ENCODE measurements around the gene FBXW7. TPM values are rescaled to one million over a fixed set of nuclear protein-coding genes. Genes with fewer than 3 reads are reported as not detected.

FBXW7 gene
- total and polyA plus RNA-seq, 4 donors = 6.5 to 62.7 (median 32.5) TPM

DNA sequence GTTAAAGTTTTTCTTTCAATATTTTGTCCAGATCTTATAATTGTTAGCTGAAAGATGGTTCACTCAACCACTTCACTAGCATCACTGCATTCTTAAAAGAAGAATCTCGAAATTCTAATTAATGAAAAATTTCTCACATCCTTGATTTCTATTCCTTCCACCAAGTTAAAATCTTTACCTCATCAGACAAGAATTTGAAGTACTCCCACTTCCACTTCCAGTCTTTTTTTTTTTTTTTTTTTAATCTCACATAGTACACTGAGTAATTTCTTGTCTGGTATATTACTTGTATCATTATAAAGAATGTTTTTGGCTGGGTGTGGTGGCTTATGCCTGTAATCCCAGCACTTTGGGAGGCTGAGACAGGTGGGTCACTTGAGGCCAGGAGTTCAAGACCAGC is 73.2 kb downstream of the FBXW7 start:
- Histone ChIP-seq H3K27me3 (ENCODE audit: control insufficient read depth in 1 of 2, insufficient read depth in 2 of 2, low read length in 1 of 2) (no peaks in the 10 kb centered on the region), H3K4me3 (ENCODE audit: low read length in 2 of 2) (no peak overlapping the region), H3K9me3 (ENCODE audit: control insufficient read depth, low read length) (no peaks in the 10 kb centered on the region), H3K36me3 (ENCODE audit: control insufficient read depth in 1 of 2, insufficient read depth in 2 of 2, low read length in 1 of 2) (no peaks in the 10 kb centered on the region), H3K27ac (ENCODE audit: low read depth in 1 of 2, low read length in 2 of 2) (no peak overlapping the region), H3K4me1 (ENCODE audit: control insufficient read depth in 1 of 2, insufficient read depth in 2 of 2, low read length in 2 of 2) (no peaks in the 10 kb centered on the region)
- ATAC-seq (ENCODE audit: low FRiP score) (no peak), DNase-seq (no peak)
- intact Hi-C loops (cut with DNase I) = no loop called here
- 63 to 76% methylated on average over 1 of the region's 1 CpG for WGBS, 2 donors

DNA sequence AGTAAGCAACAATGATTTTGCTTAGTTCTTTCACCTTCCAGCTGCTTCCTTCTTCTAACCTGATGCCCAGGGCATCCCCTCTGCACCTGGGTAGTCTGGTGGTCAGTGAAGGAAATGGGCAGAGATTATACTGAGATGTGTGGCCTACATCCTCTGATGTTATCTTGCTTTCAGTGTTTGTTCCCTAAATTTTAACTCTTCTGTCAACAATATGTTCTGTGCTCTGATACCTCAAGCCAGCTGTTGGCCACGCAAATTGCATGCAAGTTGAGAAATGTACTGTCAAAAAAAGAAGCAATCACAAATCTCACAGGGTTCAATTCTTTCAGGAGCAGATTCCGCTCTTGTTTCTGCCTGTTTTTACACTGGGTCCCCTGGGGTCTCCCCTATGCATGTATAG is 73.8 kb downstream of the FBXW7 start:
- H3K27me3 ChIP-seq (ENCODE audit: control insufficient read depth in 1 of 2, insufficient read depth in 2 of 2, low read length in 1 of 2) = no peaks in the 10 kb centered on the region
- DNase-seq (no peak), ATAC-seq (ENCODE audit: low FRiP score) (no peak)
- H3K9me3 ChIP-seq (ENCODE audit: control insufficient read depth, low read length) = no peaks in the 10 kb centered on the region
- intact Hi-C loops (cut with DNase I) = no loop called here
- 95 to 98% methylated on average over 2 of the region's 2 CpGs for WGBS, 2 donors
- no peaks in the 10 kb centered on the region for H3K4me1 ChIP-seq (ENCODE audit: control insufficient read depth in 1 of 2, insufficient read depth in 2 of 2, low read length in 2 of 2)
- no peaks in the 10 kb centered on the region for H3K36me3 ChIP-seq (ENCODE audit: control insufficient read depth in 1 of 2, insufficient read depth in 2 of 2, low read length in 1 of 2)
- no peak overlapping the region for H3K27ac ChIP-seq (ENCODE audit: low read depth in 1 of 2, low read length in 2 of 2)
- H3K4me3 ChIP-seq (ENCODE audit: low read length in 2 of 2) = no peak overlapping the region

DNA sequence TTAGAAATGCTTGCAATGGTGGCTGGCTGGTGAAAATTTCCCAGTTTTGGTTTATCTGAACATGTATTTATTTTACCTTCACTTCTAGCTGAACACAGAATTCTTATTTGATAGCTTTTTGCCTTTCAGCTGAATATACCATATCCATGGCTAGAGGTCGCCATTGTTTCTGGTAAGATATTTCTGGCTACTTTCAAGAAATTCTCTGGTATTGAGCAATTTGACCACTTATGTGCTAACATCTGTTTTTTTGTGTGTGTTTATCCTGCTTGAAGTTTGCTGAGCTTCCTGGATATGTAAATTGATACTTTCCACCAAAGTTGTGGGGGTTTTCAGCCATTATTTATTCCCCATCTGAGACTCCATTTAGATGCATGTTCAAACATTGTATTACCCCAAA is 75.4 kb downstream of the FBXW7 start:
- WGBS, 2 donors = 92 to 94% methylated on average over 1 of the region's 1 CpG
- Histone ChIP-seq H3K4me3 (ENCODE audit: low read length in 2 of 2) (no peak overlapping the region), H3K27me3 (ENCODE audit: control insufficient read depth in 1 of 2, insufficient read depth in 2 of 2, low read length in 1 of 2) (no peaks in the 10 kb centered on the region), H3K4me1 (ENCODE audit: control insufficient read depth in 1 of 2, insufficient read depth in 2 of 2, low read length in 2 of 2) (no peaks in the 10 kb centered on the region), H3K9me3 (ENCODE audit: control insufficient read depth, low read length) (no peaks in the 10 kb centered on the region), H3K36me3 (ENCODE audit: control insufficient read depth in 1 of 2, insufficient read depth in 2 of 2, low read length in 1 of 2) (no peaks in the 10 kb centered on the region), H3K27ac (ENCODE audit: low read depth in 1 of 2, low read length in 2 of 2) (no peak overlapping the region)
- intact Hi-C loops (cut with DNase I) = no loop called here
- DNase-seq (no peak), ATAC-seq (ENCODE audit: low FRiP score) (no peak)

- no peaks in the 10 kb centered on the region for H3K27me3 ChIP-seq (ENCODE audit: control insufficient read depth in 1 of 2, insufficient read depth in 2 of 2, low read length in 1 of 2)
- DNase-seq (no peak), ATAC-seq (ENCODE audit: low FRiP score) (no peak)
- H3K9me3 ChIP-seq (ENCODE audit: control insufficient read depth, low read length) = no peaks in the 10 kb centered on the region
- H3K4me1 ChIP-seq (ENCODE audit: control insufficient read depth in 1 of 2, insufficient read depth in 2 of 2, low read length in 2 of 2) = no peaks in the 10 kb centered on the region
- H3K4me3 ChIP-seq (ENCODE audit: low read length in 2 of 2) = no peak overlapping the region
- no peaks in the 10 kb centered on the region for H3K36me3 ChIP-seq (ENCODE audit: control insufficient read depth in 1 of 2, insufficient read depth in 2 of 2, low read length in 1 of 2)
- intact Hi-C loops (cut with DNase I) = no loop called here
- no peak overlapping the region for H3K27ac ChIP-seq (ENCODE audit: low read depth in 1 of 2, low read length in 2 of 2)
- WGBS, 2 donors = 95 to 96% methylated on average over 1 of the region's 1 CpG
Measured at GRCh38 chr4:152459326-152459725, 76.6 kb downstream of the FBXW7 start.

DNA sequence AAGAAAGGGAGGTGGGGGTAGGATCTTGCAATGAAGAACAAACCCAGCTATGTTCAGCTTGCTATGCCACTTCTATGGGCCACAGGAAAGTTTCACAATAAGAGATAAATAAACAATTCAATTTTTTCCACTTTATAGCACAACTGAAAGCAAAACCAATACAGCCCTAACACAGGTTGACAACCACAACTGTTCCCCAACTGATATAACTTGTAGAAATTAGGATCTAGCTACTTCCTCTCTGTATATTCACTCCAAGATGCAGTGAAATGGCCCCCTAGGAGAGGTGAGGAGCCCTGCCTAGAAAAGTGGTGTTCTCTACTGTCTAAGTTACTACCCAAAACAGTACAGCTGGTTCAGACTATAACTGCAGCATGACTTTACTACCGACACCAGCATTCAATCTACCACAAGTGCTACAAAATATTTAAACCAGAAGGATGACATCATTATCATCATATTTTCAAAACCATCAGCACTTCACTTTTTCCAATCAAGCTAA is 77.0 kb downstream of the FBXW7 start:
- Histone ChIP-seq H3K4me1 (ENCODE audit: control insufficient read depth in 1 of 2, insufficient read depth in 2 of 2, low read length in 2 of 2) (no peaks in the 10 kb centered on the region), H3K9me3 (ENCODE audit: control insufficient read depth, low read length) (no peaks in the 10 kb centered on the region), H3K4me3 (ENCODE audit: low read length in 2 of 2) (no peak overlapping the region), H3K36me3 (ENCODE audit: control insufficient read depth in 1 of 2, insufficient read depth in 2 of 2, low read length in 1 of 2) (no peaks in the 10 kb centered on the region), H3K27me3 (ENCODE audit: control insufficient read depth in 1 of 2, insufficient read depth in 2 of 2, low read length in 1 of 2) (no peaks in the 10 kb centered on the region), H3K27ac (ENCODE audit: low read depth in 1 of 2, low read length in 2 of 2) (no peak overlapping the region)
- DNase-seq (no peak), ATAC-seq (ENCODE audit: low FRiP score) (no peak)
- intact Hi-C loops (cut with DNase I) = no loop called here
- WGBS, 2 donors = 88 to 89% methylated on average over 1 of the region's 1 CpG

GRCh38 chr4:152456609-152457008 is 79.3 kb downstream of the FBXW7 start:
- H3K9me3 ChIP-seq (ENCODE audit: control insufficient read depth, low read length) = no peaks in the 10 kb centered on the region
- no peak overlapping the region for H3K27ac ChIP-seq (ENCODE audit: low read depth in 1 of 2, low read length in 2 of 2)
- intact Hi-C loops (cut with DNase I) = no loop called here
- ATAC-seq (ENCODE audit: low FRiP score) (no peak), DNase-seq (no peak)
- WGBS, 2 donors = 90 to 92% methylated on average over 2 of the region's 2 CpGs
- H3K27me3 ChIP-seq (ENCODE audit: control insufficient read depth in 1 of 2, insufficient read depth in 2 of 2, low read length in 1 of 2) = no peaks in the 10 kb centered on the region
- H3K36me3 ChIP-seq (ENCODE audit: control insufficient read depth in 1 of 2, insufficient read depth in 2 of 2, low read length in 1 of 2) = no peaks in the 10 kb centered on the region
- H3K4me1 ChIP-seq (ENCODE audit: control insufficient read depth in 1 of 2, insufficient read depth in 2 of 2, low read length in 2 of 2) = no peaks in the 10 kb centered on the region
- H3K4me3 ChIP-seq (ENCODE audit: low read length in 2 of 2) = no peak overlapping the region

- DNase-seq = no peak
- H3K27me3 ChIP-seq (ENCODE audit: control insufficient read depth in 1 of 2, insufficient read depth in 2 of 2, low read length in 1 of 2) = no peaks in the 10 kb centered on the region
- 89 to 95% methylated on average over 2 of the region's 2 CpGs for WGBS, 2 donors
- H3K9me3 ChIP-seq (ENCODE audit: control insufficient read depth, low read length) = no peaks in the 10 kb centered on the region
- H3K36me3 ChIP-seq (ENCODE audit: control insufficient read depth in 1 of 2, insufficient read depth in 2 of 2, low read length in 1 of 2) = no peaks in the 10 kb centered on the region
- intact Hi-C loops (cut with DNase I) = no loop called here
- no peak overlapping the region for H3K27ac ChIP-seq (ENCODE audit: low read depth in 1 of 2, low read length in 2 of 2)
- no peak for ATAC-seq (ENCODE audit: low FRiP score)
- H3K4me1 ChIP-seq (ENCODE audit: control insufficient read depth in 1 of 2, insufficient read depth in 2 of 2, low read length in 2 of 2) = no peaks in the 10 kb centered on the region
- no peak overlapping the region for H3K4me3 ChIP-seq (ENCODE audit: low read length in 2 of 2)
Measured at GRCh38 chr4:152455311-152455710, 80.6 kb downstream of the FBXW7 start.

- Histone ChIP-seq H3K27me3 (ENCODE audit: control insufficient read depth in 1 of 2, insufficient read depth in 2 of 2, low read length in 1 of 2) (no peaks in the 10 kb centered on the region), H3K4me3 (ENCODE audit: low read length in 2 of 2) (no peak overlapping the region), H3K27ac (ENCODE audit: low read depth in 1 of 2, low read length in 2 of 2) (no peak overlapping the region), H3K4me1 (ENCODE audit: control insufficient read depth in 1 of 2, insufficient read depth in 2 of 2, low read length in 2 of 2) (no peaks in the 10 kb centered on the region), H3K36me3 (ENCODE audit: control insufficient read depth in 1 of 2, insufficient read depth in 2 of 2, low read length in 1 of 2) (no peaks in the 10 kb centered on the region), H3K9me3 (ENCODE audit: control insufficient read depth, low read length) (no peaks in the 10 kb centered on the region)
- intact Hi-C loops (cut with DNase I) = no loop called here
- ATAC-seq (ENCODE audit: low FRiP score) (no peak), DNase-seq (no peak)
Measured at GRCh38 chr4:152454398-152455011, 81.4 kb downstream of the FBXW7 start.

DNA sequence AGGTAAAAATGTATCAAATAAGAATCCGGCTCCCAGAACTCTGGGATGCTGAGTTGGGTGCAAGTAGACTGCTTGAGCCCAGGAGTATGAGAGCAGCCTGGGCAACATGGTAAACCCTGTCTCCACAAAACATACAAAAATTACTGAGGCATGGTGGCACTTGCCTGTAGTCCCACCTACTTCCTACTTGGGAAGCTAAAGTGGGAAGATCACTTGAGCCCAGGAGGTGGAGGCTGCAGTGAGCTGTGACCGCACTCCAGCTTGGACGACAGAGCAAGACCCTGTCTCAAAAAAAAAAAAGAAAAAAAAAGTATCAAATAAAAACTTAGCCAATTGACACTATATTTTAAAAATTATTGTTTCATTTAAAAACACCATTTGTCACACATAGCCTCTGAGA is 84.4 kb downstream of the FBXW7 start:
- no peak for ATAC-seq (ENCODE audit: low FRiP score)
- Histone ChIP-seq H3K9me3 (ENCODE audit: control insufficient read depth, low read length) (no peaks in the 10 kb centered on the region), H3K27me3 (ENCODE audit: control insufficient read depth in 1 of 2, insufficient read depth in 2 of 2, low read length in 1 of 2) (no peaks in the 10 kb centered on the region), H3K4me1 (ENCODE audit: control insufficient read depth in 1 of 2, insufficient read depth in 2 of 2, low read length in 2 of 2) (no peaks in the 10 kb centered on the region), H3K4me3 (ENCODE audit: low read length in 2 of 2) (no peak overlapping the region), H3K36me3 (ENCODE audit: control insufficient read depth in 1 of 2, insufficient read depth in 2 of 2, low read length in 1 of 2) (no peaks in the 10 kb centered on the region), H3K27ac (ENCODE audit: low read depth in 1 of 2, low read length in 2 of 2) (no peak overlapping the region)
- 86 to 88% methylated on average over 3 of the region's 3 CpGs for WGBS, 2 donors
- DNase-seq = no peak
- intact Hi-C loops (cut with DNase I) = no loop called here

Data from aorta (tissue), 5 donors.